Muscle of arm (tissue), 12 donors: ENCODE measurements around the gene NPAS3. TPM values are rescaled to one million over a fixed set of nuclear protein-coding genes. Genes with fewer than 3 reads are reported as not detected.

Experiments
- DNase-seq: peaks from one replicate; pipeline ENCODE4 v3.0.0-alpha.2; 2013
- polyA plus RNA-seq, 12 donors: library from polyadenylated mRNA; unstranded; fragments of 120-200 nt; gene quantifications; one replicate each; pipeline ENCODE4 v1.2.1, GENCODE V29; 2013; ENCODE audit not compliant: insufficient read length in 12 of 12

The NPAS3 gene
- polyA plus RNA-seq, 12 donors = 4.5 to 8.8 (median 5.7) TPM; not detected in 1

GRCh38 chr14:33678005-33678404 is 739.3 kb downstream of the NPAS3 start:
- DNase-seq = no peak

DNA sequence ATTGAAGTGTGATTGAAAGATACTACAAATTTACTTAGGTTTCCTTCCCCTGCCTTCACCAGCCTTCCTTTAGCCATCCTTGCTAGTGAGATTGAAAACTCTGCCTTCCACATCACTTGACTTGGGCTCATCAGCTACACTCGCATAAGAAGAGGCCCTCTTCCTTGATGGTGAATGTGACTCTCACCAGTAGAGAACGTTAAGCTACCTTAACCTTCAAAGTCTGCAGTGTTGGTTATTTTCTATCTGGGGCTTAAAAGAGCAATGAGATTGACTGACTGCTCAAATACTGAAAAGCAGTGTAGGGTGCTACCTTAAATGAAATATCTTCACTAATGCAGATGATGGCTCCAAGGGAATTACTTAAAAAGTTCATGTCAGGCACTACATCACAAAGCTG is 740.3 kb downstream of the NPAS3 start:
- no peak for DNase-seq

DNA sequence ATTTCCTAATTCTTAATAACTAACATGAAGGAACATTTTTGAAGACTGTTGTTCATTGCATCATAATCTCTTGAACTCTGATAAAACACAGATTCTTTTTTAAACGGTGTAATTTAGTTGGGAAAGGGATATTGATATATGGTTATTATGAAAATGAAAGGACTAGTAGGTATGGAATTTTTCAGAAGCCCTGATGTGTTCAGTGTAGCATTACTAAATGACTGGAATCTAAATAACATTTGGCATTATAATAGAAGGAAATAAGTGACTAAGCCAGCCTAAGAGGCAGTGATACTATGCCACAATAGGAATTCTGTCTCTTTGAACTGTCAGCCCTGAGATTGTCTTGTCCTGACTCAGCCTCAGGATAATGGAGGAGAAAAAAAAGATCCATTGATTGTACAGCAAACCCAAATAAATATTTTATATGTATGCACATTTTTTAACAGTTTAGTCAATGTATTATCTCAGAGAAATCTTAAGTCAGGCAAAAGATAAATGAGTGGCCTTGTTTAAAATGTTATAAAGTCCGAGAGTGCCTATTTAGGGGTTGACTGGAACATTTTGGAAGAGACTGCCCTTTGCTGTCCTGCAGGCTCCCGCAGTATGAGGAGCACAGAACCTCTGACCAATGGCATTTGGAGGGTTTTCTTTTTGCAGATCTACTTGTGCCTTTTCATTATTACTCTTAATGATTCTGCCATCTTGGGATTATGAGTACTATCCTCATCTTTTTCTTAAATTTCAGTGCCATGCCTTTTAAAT is 741.0 kb downstream of the NPAS3 start:
- DNase-seq = no peak

DNA sequence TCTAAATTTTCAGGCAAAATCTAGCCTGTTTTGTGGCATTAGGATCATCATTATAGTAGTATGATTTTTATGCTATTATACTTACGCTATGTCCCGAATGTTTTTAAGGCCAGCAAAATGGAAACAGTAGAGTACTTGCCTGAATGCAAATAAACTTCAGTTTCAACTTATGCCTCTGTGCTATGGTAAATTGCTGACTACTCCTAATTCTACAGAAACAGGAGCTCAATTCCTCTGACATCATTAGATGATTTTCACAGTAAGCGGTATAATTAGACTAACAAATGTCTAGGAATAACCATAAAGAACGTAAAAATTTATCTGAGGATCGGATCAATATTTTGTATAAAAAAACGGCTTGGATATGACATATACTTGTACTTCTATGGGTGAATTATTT is 742.2 kb downstream of the NPAS3 start:
- DNase-seq = no peak

- DNase-seq = peak; percentile 51
These were observed 744.1 kb downstream of the NPAS3 start for GRCh38 chr14:33682760-33683159.

- no peak for DNase-seq
These were observed 746.3 kb downstream of the NPAS3 start for GRCh38 chr14:33685026-33685425.

GRCh38 chr14:33685698-33686097 is 747.0 kb downstream of the NPAS3 start:
- no peak for DNase-seq

GRCh38 chr14:33686218-33686617 is 747.5 kb downstream of the NPAS3 start:
- no peak for DNase-seq

DNA sequence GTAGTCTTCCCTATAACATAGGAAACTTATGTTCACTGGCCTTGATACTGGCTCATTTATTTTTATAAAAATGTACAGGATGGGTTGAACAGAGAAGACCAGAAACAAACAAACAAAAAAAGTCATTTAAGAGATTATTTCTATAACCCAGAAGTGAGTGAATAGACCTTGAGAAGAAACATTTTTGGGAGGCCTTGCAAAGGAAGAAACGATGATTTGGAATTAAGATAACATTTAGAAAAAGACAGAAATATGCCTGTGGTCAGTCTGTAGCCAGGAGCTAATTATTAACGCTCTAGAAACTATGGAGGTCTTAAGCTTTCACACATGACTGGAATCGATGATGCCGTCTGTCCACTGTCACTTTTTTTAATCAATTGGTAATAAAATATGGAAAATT is 748.2 kb downstream of the NPAS3 start:
- no peak for DNase-seq

GRCh38 chr14:33689680-33690079 is 751.0 kb downstream of the NPAS3 start:
- DNase-seq = no peak

DNA sequence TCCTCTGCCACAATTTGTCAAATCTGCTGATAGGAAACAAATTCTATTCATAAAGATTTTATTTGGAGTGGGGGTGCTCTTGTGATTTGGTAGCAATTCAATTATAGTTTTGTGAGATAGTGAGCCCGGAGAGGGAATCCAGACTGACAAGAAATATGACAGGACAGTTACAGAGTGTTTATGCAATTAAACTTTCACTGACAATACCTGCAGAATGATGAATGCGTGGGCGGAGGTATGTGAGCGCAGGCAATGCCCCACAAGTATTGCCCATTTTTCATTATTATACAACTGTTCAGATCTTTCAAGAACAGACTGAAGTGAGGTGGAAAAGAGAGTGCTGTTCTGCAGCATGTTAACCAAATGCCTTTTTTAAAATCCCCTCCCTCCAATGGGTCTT is 753.2 kb downstream of the NPAS3 start:
- DNase-seq = no peak

GRCh38 chr14:33692762-33693161 is 754.1 kb downstream of the NPAS3 start:
- DNase-seq = no peak

DNA sequence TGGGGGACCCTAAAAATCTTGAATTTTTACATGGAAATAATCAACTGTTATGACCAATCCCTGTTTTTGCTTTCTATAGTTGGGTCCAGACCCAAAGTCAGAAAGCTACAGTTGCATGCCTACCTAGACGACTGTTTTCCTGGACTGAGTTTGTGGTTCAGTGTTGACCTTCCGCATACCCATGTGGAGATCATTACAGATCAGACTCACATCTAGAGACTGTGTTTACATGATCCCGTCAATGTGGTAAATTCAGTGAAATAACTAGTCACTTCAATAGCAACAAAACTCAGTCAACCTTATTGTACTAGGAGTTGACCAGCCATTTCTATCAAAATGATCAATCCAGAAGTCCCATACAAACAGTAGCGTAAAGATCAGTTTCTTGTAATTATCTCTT is 754.6 kb downstream of the NPAS3 start:
- DNase-seq = no peak

GRCh38 chr14:33696165-33696564 is 757.5 kb downstream of the NPAS3 start:
- DNase-seq = no peak

DNA sequence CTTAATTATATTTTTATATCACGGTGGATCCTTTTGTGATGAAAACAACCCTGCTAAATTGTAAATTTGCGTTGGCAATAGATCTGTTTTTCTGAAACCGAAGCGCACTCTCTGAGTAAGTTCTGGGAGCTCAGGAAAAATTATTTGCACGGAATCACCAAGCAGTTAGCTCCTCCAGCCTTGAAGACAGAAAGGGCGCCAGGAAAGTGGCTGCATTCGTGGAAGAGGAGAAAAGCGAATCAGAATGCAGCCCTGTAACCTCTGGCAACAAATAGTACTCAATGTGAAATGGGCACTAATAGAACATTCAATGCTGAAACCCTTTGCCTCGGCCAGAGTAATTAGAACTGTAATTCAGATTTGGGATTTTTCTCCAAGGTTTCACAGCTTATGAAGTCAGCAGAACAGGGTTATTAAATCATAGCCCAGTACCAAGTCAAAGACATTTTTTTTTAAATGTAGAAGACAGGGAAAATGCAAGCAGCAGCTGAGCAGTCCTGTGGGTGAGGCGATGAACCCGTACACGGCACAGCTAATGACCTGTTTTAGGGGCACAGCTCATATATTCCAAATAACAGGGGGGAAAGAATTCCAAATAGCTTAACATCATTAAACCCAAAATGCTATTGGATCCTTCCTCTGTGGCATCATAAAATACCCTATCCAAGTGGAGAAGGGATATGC is 760.8 kb downstream of the NPAS3 start:
- DNase-seq = no peak

DNA sequence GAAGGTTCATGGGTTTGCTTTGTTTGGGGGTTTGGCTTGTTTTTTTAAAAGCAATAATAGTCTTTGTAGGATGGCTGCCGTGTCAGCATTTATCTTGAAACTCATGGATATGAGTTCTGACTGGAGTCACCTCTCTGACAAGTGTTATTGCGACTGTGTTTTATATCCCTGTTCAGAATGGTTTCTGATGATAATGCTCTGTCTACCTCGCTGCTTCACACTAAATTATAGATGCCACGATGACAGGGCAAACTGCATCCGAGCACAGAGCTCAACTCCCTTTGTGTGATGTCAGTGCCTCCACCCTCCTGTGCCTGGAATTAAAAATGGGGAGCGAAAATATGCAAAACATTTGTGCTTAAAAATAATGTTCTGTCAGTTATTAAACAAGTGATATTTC is 761.4 kb downstream of the NPAS3 start:
- no peak for DNase-seq

- no peak for DNase-seq
These were observed 763.6 kb downstream of the NPAS3 start for GRCh38 chr14:33702293-33702692.

GRCh38 chr14:33704481-33704880 is 765.8 kb downstream of the NPAS3 start:
- no peak for DNase-seq

DNA sequence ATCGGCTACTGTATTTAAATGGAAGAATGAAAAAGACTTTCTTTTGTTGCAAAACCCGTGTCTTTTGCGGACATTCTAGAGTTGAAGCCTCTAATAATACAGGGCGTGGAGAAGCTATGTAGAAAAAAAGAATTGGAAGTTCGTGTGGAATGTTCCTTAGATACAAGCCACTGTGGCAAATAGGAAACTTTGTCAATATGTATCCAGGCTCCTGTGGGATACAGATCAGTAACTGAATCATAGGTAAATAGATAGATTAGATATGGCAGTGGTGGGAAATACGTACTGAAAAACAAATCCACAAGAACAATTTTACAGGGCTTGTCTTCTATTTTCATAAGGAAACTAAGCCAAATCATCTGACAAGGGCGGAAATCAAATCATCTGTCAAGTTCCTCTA is 766.8 kb downstream of the NPAS3 start:
- no peak for DNase-seq

DNA sequence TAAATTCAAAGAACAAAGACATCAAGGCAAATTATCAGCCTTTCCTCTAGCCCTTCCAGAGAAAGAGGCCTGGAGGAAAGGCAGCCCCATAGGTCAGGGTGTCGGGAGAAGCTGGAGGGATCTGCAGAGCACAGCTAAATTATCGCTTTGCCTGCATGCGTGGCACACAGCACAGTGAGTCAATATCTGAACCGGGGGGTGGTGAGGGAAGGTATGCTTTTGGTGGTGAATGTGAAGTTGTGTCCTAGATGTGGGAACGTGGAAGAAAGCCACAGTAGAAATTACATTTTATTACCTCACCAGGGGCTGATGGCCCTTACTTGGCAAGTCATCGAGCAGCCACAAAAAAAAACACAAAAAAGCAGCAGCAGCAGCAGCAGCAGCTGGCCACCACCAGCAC is 769.0 kb downstream of the NPAS3 start:
- no peak for DNase-seq

- DNase-seq = no peak
These were observed 770.6 kb downstream of the NPAS3 start for GRCh38 chr14:33709283-33709682.

DNA sequence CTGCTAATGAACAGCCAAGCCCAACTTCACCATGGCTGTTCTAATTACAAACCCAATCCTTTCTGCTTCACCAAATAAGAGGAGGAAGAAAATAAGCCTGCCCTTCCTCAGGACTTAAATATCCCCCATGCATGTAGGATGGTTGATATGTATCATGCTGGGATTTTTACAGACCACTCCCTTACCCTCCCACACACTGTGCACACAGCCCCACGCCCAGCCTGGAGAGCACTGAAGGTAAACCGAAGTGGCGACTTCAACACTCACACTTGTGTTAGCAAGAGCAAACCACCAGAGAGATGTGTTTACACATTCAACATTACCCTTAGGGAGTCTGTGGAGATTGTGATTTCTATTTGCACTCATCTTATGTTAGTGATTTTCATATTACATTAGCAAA is 771.0 kb downstream of the NPAS3 start:
- DNase-seq = no peak

DNA sequence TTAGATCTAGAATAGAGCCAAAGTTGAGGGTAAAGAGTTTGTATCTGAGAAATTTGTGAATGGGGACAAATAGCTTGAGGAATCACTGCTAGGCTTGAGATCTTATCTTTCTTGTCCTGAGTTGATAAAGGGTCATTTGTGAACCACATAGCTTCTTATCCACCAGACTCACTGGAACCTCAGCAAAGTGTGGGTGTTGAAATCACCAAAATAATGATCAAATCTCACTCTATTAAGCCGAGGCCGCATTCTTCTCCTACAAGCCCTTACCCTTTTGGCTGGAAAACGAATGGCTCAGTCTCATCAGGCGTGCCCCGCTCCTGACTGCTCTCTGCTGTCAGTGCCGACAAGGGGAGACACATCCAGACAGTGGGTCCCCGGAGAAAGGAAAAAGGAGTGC is 771.6 kb downstream of the NPAS3 start:
- no peak for DNase-seq

- DNase-seq = no peak
These were observed 772.5 kb downstream of the NPAS3 start for GRCh38 chr14:33711194-33711593.
